Retinal pigment epithelial cell (primary cell): ENCODE measurements around the gene CCDC15.
"Not testable (repeated sequence)": the region's sequence is repeated elsewhere in the genome, so short reads cannot be mapped to it uniquely, and the experiment has no call there.

ENCODE experiments used
- DNase-seq: peaks from one replicate; pipeline ENCODE4 v3.0.0-alpha.2; 2010; ENCODE audit warnings: low read depth
- H3K4me3 ChIP-seq: 2 replicates; pipeline ENCODE4 v1.5.1; 2011; ENCODE audit warnings: mild to moderate bottlenecking, low read length, control low read depth, moderate library complexity
- CTCF ChIP-seq: conservative IDR thresholded peaks from 2 replicates; pipeline ENCODE4 v1.5.1; 2011; ENCODE audit warnings: low read depth, low read length, control low read depth, inconsistent platforms

The CCDC15 gene

DNA sequence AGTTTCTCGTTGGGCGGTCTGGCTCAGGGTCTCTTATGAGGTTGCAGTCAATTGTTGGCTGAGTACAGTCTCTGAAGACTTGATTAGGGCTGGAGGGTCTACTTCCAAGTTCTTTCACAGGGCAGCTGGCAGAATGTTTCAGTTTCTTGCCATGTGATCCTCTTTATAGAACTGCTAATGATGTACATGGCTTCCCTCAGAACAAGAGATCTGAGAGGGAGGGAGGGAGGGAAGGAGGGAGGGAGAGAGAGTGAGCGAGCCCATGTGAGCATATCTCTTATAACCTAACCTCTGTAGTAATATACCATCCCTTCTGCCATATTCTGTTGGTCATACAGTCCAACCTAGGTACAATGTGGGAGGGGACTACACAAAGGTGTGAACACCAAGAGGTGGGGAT is 2.7 kb upstream of the CCDC15 start:
- no peak for TF ChIP-seq CTCF
- H3K4me3 ChIP-seq: no peak overlapping the region
- no peak for DNase-seq

DNA sequence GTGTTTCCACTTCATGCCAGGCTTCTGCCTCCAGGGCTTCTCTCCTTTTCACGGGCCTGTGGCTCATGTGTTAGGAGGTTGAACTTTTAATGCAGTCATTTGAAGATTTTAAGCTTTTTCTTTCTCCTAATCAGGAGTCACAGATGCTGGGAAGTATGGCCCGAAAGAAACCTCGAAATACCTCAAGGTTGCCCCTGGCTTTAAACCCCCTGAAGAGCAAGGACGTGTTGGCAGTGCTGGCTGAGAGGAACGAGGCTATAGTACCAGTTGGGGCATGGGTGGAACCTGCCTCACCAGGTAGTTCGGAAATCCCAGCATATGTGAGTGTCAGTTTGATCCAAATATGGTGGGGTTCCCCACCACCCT is 571 bp downstream of the CCDC15 start:
- TF ChIP-seq CTCF: no peak
- no peak for DNase-seq
- H3K4me3 ChIP-seq: peak overlapping the region; percentile 76

DNA sequence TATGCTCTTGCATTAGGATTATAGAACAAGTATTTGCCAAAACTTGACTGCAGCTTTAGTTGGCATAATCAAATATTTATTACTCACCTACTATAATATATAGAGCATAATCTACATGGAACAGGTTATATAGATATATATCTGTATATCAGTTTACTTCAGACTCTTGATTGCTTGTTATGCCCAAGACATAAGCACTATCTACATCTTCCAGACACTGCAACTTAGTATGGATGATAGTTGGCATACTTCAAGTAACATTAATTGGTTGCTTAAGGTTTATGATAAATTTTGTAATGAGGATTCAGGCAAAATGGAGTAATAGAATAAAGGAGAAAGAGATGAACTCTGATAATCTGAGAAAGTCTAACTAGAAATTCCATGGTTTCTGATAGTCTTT is 1.0 kb downstream of the CCDC15 start:
- no peak for DNase-seq
- no peak for TF ChIP-seq CTCF
- no peak overlapping the region for H3K4me3 ChIP-seq

GRCh38 chr11:124961972-124962609 is 8.1 kb downstream of the CCDC15 start:
- DNase-seq: peak; percentile 37
- TF ChIP-seq CTCF: peak; percentile 72
- H3K4me3 ChIP-seq: no peak overlapping the region

DNA sequence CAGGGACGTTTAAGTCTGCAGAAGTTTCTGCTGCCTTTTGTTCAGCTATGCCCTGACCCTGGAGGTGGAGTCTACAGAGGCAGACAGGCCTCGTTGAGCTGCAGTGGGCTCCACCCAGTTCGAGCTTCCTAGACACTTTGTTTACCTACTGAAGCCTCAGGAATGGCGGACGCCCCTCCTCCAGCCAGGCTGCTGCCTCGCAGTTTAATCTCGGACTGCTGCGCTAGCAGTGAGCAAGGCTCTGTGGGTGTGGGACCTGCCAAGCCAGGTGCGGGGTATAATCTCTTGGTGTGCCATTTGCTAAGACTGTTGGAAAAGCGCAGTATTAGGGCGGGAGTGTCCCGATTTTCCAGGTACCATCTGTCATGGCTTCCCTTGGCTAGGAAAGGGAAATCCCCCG is 14.2 kb downstream of the CCDC15 start:
- DNase-seq, H3K4me3 ChIP-seq: not testable (repeated sequence)

GRCh38 chr11:124970925-124971324 is 16.9 kb downstream of the CCDC15 start:
- no peak for DNase-seq
- peak; percentile 5 for TF ChIP-seq CTCF
- no peak overlapping the region for H3K4me3 ChIP-seq

- DNase-seq: no peak
- H3K4me3 ChIP-seq: no peak overlapping the region
- TF ChIP-seq CTCF: no peak
Measured at GRCh38 chr11:124971810-124972209, 17.8 kb downstream of the CCDC15 start.

- no peak for TF ChIP-seq CTCF
- DNase-seq: no peak
- H3K4me3 ChIP-seq: no peak overlapping the region
Measured at GRCh38 chr11:124976531-124976930, 22.5 kb downstream of the CCDC15 start.
